Measurements from ENCODE around the gene PIK3R2. TPM values are rescaled to one million over a fixed set of nuclear protein-coding genes. Genes with fewer than 3 reads are reported as not detected.

PIK3R2 gene
- total and polyA plus RNA-seq, 2 experiments from 2014 or later = 8.5 to 66.6 TPM

- TF ChIP-seq ZNF462 (CRISPR knock-in tag; IDR thresholded peaks at IDR 0.05) (no peak), CTCF (conservative IDR thresholded peaks at IDR 0.05; ENCODE audit: low read depth in 2 of 2) (no peak), CREB1 (CRISPR knock-in tag; IDR thresholded peaks at IDR 0.05; ENCODE audit: low read depth) (no peak), EZH2 (IDR thresholded peaks at IDR 0.05; ENCODE audit: low read depth, unreplicated experiment) (no peak)
Observed at GRCh38 chr19:18196511-18196845, 43.5 kb downstream of the PIK3R2 start (continued).

- H3K4me1 Mint-ChIP-seq = peaks cover 13% of the 10 kb centered on the region; the same call in 2 of the 3 replicates
- peaks cover 42% of the 10 kb centered on the region for H3K36me3 Mint-ChIP-seq (ENCODE audit: low read depth)
- H3K27me3 Mint-ChIP-seq (ENCODE audit: insufficient read depth, low read depth, poor library complexity) = peaks cover 22% of the 10 kb centered on the region
- H3K36me3 ChIP-seq (ENCODE audit: insufficient read depth) = peaks cover 11% of the 10 kb centered on the region; the same call in 1 of the 2 replicates
- H4K20me1 ChIP-seq (replicated peaks; ENCODE audit: insufficient read depth) = peaks cover 19% of the 10 kb centered on the region
- H2AFZ ChIP-seq = no peak overlapping the region
- H3K9me3 Mint-ChIP-seq = peaks cover 4% of the 10 kb centered on the region; the same call in 1 of the 3 replicates
- H3K4me3 Mint-ChIP-seq = no peak overlapping the region
- no peak overlapping the region for H3K4me3 ChIP-seq
- no peaks in the 10 kb centered on the region for H3K27me3 ChIP-seq (ENCODE audit: insufficient read depth)
- H3K4me1 ChIP-seq (ENCODE audit: insufficient read depth) = peaks cover 8% of the 10 kb centered on the region; the same call in 1 of the 2 replicates
- no peak overlapping the region for H3K4me2 ChIP-seq
- H3K27ac Mint-ChIP-seq = no peak overlapping the region
- no peak for DNase-seq (ENCODE audit: low spot score)
- no peak for ATAC-seq
- no peaks in the 10 kb centered on the region for H3K9me2 ChIP-seq (ENCODE audit: insufficient read depth)
- peaks cover 20% of the 10 kb centered on the region; the same call in 1 of the 2 replicates for H3F3A ChIP-seq (replicated peaks; ENCODE audit: low read depth)
- peaks cover 12% of the 10 kb centered on the region for H3K79me2 ChIP-seq (replicated peaks; ENCODE audit: insufficient read depth)
- H3K27ac ChIP-seq (ENCODE audit: low read depth) = no peak overlapping the region
- TF ChIP-seq, protein P1, sequence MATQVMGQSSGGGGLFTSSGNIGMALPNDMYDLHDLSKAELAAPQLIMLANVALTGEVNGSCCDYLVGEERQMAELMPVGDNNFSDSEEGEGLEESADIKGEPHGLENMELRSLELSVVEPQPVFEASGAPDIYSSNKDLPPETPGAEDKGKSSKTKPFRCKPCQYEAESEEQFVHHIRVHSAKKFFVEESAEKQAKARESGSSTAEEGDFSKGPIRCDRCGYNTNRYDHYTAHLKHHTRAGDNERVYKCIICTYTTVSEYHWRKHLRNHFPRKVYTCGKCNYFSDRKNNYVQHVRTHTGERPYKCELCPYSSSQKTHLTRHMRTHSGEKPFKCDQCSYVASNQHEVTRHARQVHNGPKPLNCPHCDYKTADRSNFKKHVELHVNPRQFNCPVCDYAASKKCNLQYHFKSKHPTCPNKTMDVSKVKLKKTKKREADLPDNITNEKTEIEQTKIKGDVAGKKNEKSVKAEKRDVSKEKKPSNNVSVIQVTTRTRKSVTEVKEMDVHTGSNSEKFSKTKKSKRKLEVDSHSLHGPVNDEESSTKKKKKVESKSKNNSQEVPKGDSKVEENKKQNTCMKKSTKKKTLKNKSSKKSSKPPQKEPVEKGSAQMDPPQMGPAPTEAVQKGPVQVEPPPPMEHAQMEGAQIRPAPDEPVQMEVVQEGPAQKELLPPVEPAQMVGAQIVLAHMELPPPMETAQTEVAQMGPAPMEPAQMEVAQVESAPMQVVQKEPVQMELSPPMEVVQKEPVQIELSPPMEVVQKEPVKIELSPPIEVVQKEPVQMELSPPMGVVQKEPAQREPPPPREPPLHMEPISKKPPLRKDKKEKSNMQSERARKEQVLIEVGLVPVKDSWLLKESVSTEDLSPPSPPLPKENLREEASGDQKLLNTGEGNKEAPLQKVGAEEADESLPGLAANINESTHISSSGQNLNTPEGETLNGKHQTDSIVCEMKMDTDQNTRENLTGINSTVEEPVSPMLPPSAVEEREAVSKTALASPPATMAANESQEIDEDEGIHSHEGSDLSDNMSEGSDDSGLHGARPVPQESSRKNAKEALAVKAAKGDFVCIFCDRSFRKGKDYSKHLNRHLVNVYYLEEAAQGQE (IDR thresholded peaks at IDR 0.05; ENCODE audit: unreplicated experiment) = no peak
- TF ChIP-seq ZNF331 (CRISPR knock-in tag; IDR thresholded peaks at IDR 0.05; ENCODE audit: low read depth) (no peak), POLR2AphosphoS5 (IDR thresholded peaks at IDR 0.05; ENCODE audit: low read depth) (no peak), CREB1 (CRISPR knock-in tag; IDR thresholded peaks at IDR 0.05; ENCODE audit: low read depth) (no peak)
Observed at GRCh38 chr19:18197306-18197705, 44.3 kb downstream of the PIK3R2 start.

All from GM23338 (cell line).